Heart right ventricle (tissue), 16 donors: ENCODE data around the gene PRKCE. TPM values are rescaled to one million over a fixed set of nuclear protein-coding genes. Genes with fewer than 3 reads are reported as not detected.
"Not testable (repeated sequence)": the region's sequence is repeated elsewhere in the genome, so short reads cannot be mapped to it uniquely, and the experiment has no call there.

Experiments used
- ATAC-seq, 8 donors: fragments of 200-7000 bp; cut with Tn5 transposase; one replicate each; pipeline ENCODE4 v1.9.1; 2020; ENCODE audit warnings: mild to moderate bottlenecking in 8 of 8, moderate library complexity in 8 of 8, moderate number of reproducible peaks in 1 of 8
- DNase-seq, 2 donors: peaks; one replicate each; pipeline ENCODE4 v3.0.0-alpha.2; 2020
- H3K27ac ChIP-seq, 10 donors: fragments of 200-600 bp; sonication (generic) in 2 of 10; one replicate each; pipeline versions ENCODE4 v1.5.0 to v1.8.0; 2020 to 2022; ENCODE audit warnings: mild to moderate bottlenecking in 3 of 10
- H3K27me3 ChIP-seq, 7 donors: fragments of 200-600 bp; one replicate each; pipeline ENCODE4 v1.8.0; 2021 to 2022; ENCODE audit warnings: mild to moderate bottlenecking in 2 of 7
- H3K36me3 ChIP-seq, 9 donors: fragments of 200-600 bp; sonication (generic) in 1 of 9; one replicate each; pipeline versions ENCODE4 v1.5.0 to v1.8.0; 2020 to 2022; ENCODE audit warnings: mild to moderate bottlenecking in 2 of 9
- H3K4me1 ChIP-seq, 9 donors: fragments of 200-600 bp; sonication (generic) in 1 of 9; one replicate each; pipeline versions ENCODE4 v1.5.0 to v1.8.0; 2020 to 2022; ENCODE audit warnings: mild to moderate bottlenecking in 4 of 9
- H3K4me3 ChIP-seq, 10 donors: fragments of 200-600 bp; sonication (generic) in 2 of 10; one replicate each; pipeline versions ENCODE4 v1.5.0 to v1.8.0; 2020 to 2022; ENCODE audit warnings: mild to moderate bottlenecking in 7 of 10, moderate library complexity in 2 of 10
- H3K9me3 ChIP-seq, 11 donors: fragments of 200-600 bp in 10 of 11; sonication (generic) in 2 of 11; one replicate each; pipeline versions ENCODE4 v1.5.0 to v1.8.0; 2013 to 2022; ENCODE audit warnings: mild to moderate bottlenecking in 2 of 11, control low read depth in 1 of 11, moderate library complexity in 1 of 11
- WGBS, 2 donors: extraction: QIAGEN DNeasy Blood & Tissue Kit; methylation state at CpG; one replicate each; pipeline ENCODE4 v1.1.7; 2013; ENCODE audit warnings: inconsistent platforms in 1 of 2; 5-methylcytosine and 5-hydroxymethylcytosine counted together
- intact Hi-C, 10 donors: fragments of 100-400 bp; cut with DNase I; formaldehyde crosslinking; loops; one replicate each; pipeline versions ENCODE4 v1.11.1 to v1.14.2; 2022
- polyA plus RNA-seq, 2 donors: library from polyadenylated mRNA; stranded (reverse); fragments of 200-250 nt; gene quantifications; one replicate each; pipeline ENCODE4 v1.2.3, GENCODE V29; 2013
- total RNA-seq, 10 donors: library from RNA; stranded (reverse); fragmentation: NEBNext Ultra II Directional in 3 of 10; extraction: Animal tissue kit (Norgen Biotek cat#: 25700) in 3 of 10; gene quantifications; one replicate each; pipeline versions ENCODE4 v1.2.1 to v1.2.4, GENCODE V29; 2021 to 2023
- TF ChIP-seq, protein P1 (sequence below), 9 donors: fragments of 200-600 bp; sonication (generic) in 2 of 9; IDR thresholded peaks; one replicate each; pipeline versions ENCODE4 v1.5.0 to v1.8.0; 2021 to 2022; ENCODE audit warnings: antibody characterized with exemption in 9 of 9, mild to moderate bottlenecking in 5 of 9, moderate library complexity in 1 of 9
- donor health status: Arrhythmogenic right ventricular cardiomyopathy.
- donor health status: ischemic (EF 13 %, LVEDD 7.1; RV severe dilation, severe dysfunction).
- donor health status: healthy with polysubstance abuse.
- donor health status: DM: no; HTN: yes; CAD: no.
- donor health status: DM: no; HTN: no; CAD: no.
- donor health status: ischemic (EF 25% LVEDD 6.9; RV normal size, moderate dysfunction).
- donor health status: ischemic (EF 25% LVEDD 5.7; RV mildly dilated, moderate dysfunction).
- donor health status: healthy.
- donor health status: DM: yes; HTN: yes; CAD: no.
- donor health status: Ischemic cardiomyopathy.
- donor health status: ischemic (EF 35%, LVEDD 5.7; RV mildly dilated, moderate dysfunction).
- donor health status: nonischemic (EF 11% LVEDD 7.7; RV severe dilation, severe dysfunction).
- donor health status: DM: yes; HTN: yes; CAD: no.
- donor health status: PGD.
- donor health status: ischemic (EF 29% LVEDD 5.4; RV normal size, mild dysfunction).
- donor health status: nonischemic (EF 23%, LVEDD 6.1; RV moderate dilation, normal function).

Gene PRKCE
- total and polyA plus RNA-seq, 12 donors: 3.7 to 22.7 (median 16.7) TPM

DNA sequence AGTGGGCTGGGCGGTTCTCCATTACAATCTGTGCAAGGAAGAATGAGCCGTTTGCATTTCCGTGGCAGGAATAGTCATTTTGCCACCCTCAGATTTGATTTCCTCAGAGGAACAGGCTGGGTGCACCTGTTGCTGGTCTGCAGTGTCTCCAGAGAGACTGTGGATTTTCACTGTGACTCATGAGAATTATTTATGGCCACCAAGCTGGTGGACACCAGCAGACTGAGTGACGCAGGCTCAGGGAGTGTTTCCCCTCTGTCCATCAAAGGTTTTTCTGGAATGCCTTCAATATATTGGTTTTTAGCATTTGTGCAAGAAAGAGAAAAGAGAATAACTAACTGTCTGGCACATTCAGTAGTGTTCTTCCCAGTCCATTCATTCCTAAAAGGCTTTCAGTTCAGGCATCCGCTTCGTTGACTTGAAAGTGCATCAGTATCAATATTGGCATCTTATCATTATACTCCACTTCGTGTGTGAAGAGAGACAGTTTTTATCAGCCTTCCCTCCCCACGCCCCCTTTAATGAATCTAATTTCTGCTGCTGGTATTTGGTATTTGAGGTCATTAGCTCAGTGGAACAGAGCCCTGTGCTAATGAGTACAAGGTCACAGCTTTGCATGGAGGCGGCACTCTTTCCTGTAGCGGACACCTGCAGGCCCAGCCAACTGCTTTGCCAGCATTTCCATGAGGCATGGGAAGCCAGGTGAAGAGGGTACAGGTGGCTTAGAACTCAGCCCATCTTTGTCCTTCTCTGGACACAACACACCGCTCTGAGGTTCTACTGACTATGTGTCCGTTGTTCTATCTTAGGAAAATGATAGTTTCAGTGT is 39.9 kb downstream of the PRKCE start:
- peaks cover 6 to 51% (median 31%) of the 10 kb centered on the region in 9 donors for H3K4me1 ChIP-seq
- H3K27me3 ChIP-seq: no peaks in the 10 kb centered on the region
- H3K27ac ChIP-seq: no peak overlapping the region
- TF ChIP-seq, protein P1, sequence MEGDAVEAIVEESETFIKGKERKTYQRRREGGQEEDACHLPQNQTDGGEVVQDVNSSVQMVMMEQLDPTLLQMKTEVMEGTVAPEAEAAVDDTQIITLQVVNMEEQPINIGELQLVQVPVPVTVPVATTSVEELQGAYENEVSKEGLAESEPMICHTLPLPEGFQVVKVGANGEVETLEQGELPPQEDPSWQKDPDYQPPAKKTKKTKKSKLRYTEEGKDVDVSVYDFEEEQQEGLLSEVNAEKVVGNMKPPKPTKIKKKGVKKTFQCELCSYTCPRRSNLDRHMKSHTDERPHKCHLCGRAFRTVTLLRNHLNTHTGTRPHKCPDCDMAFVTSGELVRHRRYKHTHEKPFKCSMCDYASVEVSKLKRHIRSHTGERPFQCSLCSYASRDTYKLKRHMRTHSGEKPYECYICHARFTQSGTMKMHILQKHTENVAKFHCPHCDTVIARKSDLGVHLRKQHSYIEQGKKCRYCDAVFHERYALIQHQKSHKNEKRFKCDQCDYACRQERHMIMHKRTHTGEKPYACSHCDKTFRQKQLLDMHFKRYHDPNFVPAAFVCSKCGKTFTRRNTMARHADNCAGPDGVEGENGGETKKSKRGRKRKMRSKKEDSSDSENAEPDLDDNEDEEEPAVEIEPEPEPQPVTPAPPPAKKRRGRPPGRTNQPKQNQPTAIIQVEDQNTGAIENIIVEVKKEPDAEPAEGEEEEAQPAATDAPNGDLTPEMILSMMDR (IDR thresholded peaks at IDR 0.05): no peak
- H3K36me3 ChIP-seq: no peaks in the 10 kb centered on the region
- no peak overlapping the region for H3K4me3 ChIP-seq
- ATAC-seq (peak in 7 of 8 donors; percentile 42 to 82 (median 75)), DNase-seq (no peak)
- no peaks in the 10 kb centered on the region for H3K9me3 ChIP-seq
- 71% methylated on average over 12 of the region's 12 CpGs for WGBS, 2 donors
- intact Hi-C loops: loop anchor here in 1 of 10 donors (5.0 kb wide), 1 partner anchor 39 kb away; the partner anchor contains the start of gene PRKCE

DNA sequence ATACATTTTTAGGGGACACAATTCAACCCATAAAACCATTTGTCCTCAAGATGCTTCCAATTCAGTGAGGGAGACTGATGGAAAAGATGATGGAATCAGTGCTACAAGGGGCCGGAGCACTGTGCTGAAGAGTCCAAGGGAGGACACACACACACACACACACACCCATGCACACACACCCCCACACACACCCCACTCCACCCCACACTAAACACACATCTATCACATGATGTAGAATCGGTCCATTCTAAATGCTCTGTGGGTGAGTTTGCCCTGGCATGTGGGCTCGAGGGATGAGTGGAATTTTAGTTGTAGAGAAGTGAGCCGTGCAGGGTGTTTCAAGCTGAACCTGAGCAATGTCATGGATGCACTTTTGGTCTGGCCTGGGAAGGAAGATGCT is 41.1 kb downstream of the PRKCE start:
- no peaks in the 10 kb centered on the region for H3K36me3 ChIP-seq
- DNase-seq (no peak), ATAC-seq (no peak)
- intact Hi-C loops: loop anchor here in 1 of 10 donors (5.0 kb wide), 1 partner anchor 40 kb away; the partner anchor contains the start of gene PRKCE
- no peaks in the 10 kb centered on the region for H3K9me3 ChIP-seq
- H3K4me3 ChIP-seq: no peak overlapping the region
- H3K27ac ChIP-seq: no peak overlapping the region
- H3K27me3 ChIP-seq: no peaks in the 10 kb centered on the region
- peaks cover 6 to 61% (median 43%) of the 10 kb centered on the region in 9 donors for H3K4me1 ChIP-seq
- TF ChIP-seq, protein P1 (IDR thresholded peaks at IDR 0.05): no peak
- 98 to 100% methylated on average over 4 of the region's 4 CpGs for WGBS, 2 donors

DNA sequence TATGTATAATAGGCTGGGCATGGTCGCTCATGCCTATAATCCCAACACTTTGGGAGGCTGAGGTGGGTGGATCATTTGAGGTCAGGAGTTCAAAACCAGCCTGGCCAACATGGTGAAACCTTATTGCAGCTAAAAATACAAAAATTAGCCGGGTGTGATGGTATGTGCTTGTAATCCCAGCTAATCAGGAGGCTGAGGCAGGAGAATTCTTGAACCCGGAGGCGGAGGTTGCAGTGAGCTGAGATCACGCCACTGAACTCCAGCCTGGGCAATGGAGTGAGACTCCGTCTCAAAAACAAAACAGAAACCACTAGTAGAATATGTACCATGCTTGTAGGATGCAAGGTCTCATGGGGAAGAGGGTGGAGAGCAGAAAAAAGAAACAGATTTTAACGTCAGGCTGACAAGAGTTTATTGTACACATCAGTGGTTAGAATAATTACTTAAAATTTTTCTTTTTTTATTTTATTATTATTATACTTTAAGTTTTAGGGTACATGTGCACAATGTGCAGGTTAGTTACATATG is 44.1 kb downstream of the PRKCE start:
- ATAC-seq: not testable (repeated sequence)

DNA sequence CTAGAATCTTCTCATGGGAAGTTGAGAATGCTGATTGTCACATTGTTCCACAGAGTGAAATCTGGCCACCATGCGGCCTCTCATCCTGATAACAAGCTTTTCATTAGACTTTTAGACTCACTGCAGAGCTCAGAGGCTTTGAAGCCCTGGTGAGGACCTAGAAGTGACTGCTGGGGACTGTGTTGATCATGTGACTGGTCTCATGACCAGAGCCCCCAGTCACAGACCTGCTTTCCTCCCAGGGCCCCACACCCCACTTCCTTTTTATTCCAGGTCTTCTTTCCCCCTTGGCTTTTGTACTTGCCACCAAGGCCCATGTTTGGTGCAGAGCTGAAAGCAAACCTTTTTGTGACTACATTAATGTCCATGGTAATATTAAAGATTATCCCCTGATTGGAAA is 45.2 kb downstream of the PRKCE start:
- TF ChIP-seq, protein P1 (IDR thresholded peaks at IDR 0.05): no peak
- Histone ChIP-seq H3K36me3 (no peaks in the 10 kb centered on the region), H3K4me1 (peaks cover 0 to 53% (median 36%) of the 10 kb centered on the region in 9 donors), H3K4me3 (no peak overlapping the region), H3K27ac (no peak overlapping the region), H3K9me3 (no peaks in the 10 kb centered on the region), H3K27me3 (no peaks in the 10 kb centered on the region)
- intact Hi-C loops: loop anchor here in 1 of 10 donors (5.0 kb wide), 1 partner anchor 44 kb away; the partner anchor contains the start of gene PRKCE
- 54 to 88% methylated on average over 1 of the region's 1 CpG for WGBS, 2 donors
- no peak for DNase-seq
- ATAC-seq: no peak

More for the DNA sequence above, 44.1 kb downstream of the PRKCE start:
- not testable (repeated sequence) for H3K27ac ChIP-seq, H3K36me3 ChIP-seq, H3K27me3 ChIP-seq, H3K4me3 ChIP-seq, DNase-seq, H3K9me3 ChIP-seq
- intact Hi-C loops: loop anchor here in 1 of 10 donors (5.0 kb wide), 1 partner anchor 43 kb away; the partner anchor contains the start of gene PRKCE
- WGBS, 2 donors: 82 to 92% methylated on average over 7 of the region's 7 CpGs
- H3K4me1 ChIP-seq: peaks cover 6 to 60% (median 47%) of the 10 kb centered on the region in 9 donors
